Stimulated activated CD4-positive, alpha-beta T cell treated with anti-CD3 and anti-CD28 coated beads, Interleukin-1b, Interleukin-23, amount 100 ng/mL, for 24 hours (primary cell): Measurements from ENCODE around the gene WDFY3.

Experiments
- DNase-seq, 4 experiments: peaks; one replicate each; pipeline ENCODE4 v3.0.0-alpha.2; 2020; ENCODE audit warnings: low read depth in 4 of 4, low spot score in 1 of 4

Gene WDFY3

DNA sequence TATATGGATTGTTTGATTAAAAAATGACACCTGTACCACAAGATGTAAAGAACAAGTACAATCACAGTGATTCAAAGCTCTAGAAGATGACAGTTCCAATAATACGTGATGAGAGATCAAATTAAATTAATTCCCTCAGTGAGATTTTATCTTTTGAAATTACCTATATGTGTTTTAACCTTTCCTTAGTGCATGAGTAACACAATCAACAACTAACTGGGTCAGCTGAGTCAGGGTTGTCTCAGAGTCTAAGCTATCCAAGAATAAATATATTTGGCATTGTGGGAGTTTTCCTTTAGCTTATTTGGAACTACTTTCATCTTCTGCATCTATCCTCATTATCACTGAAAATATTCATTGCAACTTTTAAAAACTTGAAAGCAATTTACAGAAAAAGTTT, 162.8 kb downstream of the WDFY3 start:
- DNase-seq: no peak

DNA sequence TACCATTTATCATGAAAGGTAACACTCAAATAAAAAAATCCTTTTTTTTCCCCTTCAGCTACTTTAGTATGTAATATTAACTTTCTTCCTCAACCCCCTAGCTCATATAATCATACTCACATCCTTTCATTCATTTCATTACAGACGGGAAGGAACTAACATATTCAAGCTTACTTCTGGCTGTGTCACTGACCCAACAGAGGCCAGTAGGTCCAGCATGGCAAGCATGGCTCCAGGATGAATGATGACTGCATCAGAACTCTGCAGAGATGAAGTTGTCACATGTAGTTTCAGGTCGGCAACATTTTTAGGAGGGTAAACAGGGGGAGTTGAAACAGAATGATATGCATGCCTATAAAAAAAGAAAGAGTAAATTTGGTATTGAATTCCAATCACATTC, 163.4 kb downstream of the WDFY3 start:
- no peak for DNase-seq

DNA sequence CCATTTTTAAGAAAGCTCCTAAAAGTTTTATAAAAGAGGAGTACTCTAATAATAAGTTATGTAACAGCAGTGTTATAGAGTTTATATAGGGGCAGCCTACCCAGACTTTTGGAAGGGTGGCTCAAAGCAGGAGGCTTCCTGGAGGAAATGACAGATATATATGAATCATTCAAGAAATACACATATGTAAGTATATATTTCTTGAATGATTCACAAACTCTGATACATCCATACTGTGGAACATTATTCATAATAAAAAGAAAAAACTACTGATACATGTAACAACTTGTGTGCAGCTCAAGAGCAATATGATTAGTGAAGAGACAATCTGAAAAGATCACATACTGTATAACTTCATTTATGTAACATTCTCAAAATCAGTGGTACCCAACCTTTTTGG, 166.2 kb downstream of the WDFY3 start:
- DNase-seq: no peak

DNA sequence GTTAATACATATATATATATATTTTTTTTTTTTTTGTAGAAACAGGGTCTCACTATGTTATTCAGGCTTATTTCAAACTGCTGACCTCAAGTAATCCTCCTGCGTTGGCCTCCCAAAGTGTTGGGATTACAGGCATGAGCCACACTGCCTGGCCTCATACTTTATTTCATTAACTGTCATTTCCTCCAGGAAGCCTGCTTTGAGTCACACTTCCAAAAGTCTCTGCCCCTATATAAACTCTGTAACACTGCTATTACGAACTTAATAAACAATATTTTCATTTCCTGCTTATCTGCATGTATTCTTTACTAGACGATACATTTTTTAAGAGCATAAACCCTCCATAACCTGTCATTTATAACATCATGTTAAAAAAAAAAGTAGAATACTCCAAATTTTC, 167.2 kb downstream of the WDFY3 start:
- no peak for DNase-seq

DNA sequence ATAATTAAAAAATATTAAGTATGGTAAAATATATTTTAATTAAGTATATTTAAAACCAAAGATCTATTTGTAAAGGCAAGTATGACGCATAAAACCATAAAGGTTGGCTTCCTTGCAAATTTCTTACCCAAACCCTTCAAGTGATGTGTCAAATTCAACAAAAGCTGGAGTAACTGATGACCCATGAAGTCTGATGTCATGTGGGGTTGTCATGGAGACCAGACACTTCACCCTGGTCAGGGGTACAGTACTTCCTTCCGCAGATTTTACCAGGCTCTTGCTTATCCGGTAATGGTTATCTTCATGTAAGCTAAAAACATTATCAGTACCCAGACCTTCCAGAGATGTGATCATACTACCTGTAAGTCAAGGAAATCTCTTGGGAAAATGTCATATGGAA, 170.1 kb downstream of the WDFY3 start:
- no peak for DNase-seq

DNA sequence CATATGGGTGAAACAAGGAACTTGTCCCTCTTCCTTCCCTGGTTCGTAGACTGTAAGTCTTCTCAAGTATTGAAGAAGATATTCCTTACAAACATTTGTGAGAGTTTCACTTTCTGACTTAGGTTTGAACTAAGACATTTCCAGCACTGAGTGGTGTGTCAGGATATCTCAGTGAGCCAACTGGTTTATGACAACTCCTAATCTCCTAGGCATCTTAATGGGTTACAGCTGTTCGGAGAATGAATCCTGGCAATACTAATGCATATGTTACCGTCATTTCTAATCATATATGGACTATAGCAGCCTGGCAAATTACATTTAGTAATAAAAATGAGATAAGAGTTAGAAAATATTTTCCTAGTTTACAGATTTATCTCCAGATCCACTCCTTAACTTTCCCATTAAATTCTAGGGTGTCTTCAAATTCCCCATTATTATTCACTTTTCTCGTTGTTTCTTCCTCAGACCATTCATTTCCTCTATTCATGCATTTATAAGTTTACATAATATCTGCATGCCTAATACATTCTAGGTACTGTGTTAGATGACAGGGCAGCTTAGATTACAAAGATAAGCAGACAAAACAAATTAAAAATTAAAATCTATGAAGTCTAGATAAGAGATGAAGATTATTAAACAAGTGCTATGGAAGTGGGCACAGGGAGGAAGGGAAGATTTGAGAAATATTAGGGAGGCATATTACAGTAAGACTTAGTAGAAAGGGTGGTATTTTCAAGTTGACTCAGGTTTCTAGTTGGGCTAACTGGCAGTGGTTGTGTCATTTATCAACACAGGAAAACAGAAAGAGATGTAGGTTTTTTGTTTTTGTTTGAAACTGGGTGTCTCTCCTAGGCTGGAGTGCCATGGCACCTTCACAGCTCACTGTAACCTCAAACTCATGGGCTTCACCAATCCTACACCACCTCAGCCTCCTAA, 173.9 kb downstream of the WDFY3 start:
- no peak for DNase-seq

DNA sequence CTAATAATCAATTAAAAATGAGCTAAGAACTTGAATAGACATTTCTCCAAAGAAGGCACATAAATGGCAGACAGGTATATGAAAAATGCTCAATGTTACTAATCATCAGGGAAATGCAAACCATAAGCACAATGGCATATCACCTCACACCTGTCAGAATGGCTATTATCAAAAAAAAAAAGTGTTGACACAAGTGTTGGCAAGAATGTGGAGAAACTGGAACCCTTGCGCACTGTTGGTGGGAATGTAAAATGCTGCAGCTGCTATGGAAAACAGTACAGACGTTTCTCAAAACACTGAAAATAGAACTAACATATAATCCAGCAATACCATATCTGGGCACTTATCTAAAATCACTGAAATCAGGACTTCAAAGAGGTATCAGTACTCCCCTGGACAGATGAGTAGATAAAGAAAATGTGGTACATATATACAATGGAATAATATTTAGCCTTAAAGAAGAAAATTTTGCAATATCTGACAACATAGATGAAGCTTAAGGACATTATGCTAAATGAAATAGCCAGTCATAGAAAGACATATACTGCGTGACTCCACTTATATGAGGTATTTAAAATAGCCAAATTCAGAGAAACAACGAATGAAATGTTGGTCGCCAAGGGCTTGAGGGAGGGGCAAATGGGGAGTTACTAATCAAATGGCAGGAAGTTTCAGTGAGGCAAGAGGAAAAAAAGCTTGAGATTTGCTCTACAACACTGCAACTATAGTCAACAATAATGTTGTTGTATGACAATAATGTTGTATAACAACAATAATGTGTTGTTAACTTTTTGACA, 175.5 kb downstream of the WDFY3 start:
- DNase-seq: no peak

DNA sequence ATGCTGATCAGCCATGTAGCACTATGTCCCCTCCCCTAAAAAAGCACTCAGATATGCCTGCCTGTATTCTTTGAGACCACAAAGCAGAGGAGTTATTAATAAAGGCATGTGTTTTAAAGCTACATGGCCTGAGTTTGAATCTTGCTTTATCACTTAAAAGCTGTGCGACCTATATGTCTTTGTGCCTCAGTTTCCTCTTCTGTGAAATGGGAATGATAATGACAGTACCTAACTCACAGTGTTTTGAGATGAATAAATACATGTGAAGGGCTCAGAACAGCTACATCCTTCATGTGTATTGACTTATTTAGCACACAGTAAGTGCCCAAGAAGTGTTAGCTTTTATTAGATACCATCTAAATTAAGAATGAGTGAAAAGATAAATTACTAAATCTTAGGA, 180.0 kb downstream of the WDFY3 start:
- DNase-seq: no peak

DNA sequence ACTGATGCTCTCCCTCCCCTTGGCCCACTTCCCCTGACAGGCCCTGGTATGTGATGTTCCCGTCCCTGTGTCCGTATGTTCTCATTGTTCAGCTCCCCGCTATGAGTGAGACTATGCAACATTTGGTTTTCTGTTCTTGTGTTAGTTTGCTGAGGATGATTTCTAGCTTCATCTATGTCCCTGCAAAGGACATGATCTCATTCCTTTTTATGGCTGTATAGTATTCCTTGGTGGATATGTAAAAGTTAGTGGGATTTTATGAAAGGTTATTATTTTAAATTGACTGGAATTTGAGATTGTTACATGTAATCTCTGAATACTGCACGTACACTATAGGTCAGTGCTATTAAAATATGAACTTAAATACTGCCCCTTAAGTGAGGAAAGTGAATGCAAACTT, 184.0 kb downstream of the WDFY3 start:
- DNase-seq: no peak

DNA sequence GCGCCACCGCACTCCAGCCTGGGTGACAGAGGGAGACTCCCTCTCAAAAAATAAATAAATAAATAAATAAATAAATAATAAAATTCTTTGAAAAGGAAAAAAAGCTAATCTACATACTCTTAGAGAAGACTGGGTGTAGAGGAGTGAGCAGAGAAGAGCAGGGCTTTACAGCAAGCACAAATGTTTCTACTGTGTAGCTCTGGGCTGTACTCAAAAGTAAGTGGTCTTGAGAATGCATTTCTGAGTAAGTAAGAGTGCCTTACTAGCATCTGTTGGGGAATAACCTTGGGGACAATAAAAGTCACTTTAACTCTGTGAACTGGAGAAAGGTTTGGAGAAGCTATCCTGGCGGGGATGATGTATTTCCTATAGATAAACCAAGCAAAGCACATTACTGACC, 185.8 kb downstream of the WDFY3 start:
- DNase-seq: no peak

DNA sequence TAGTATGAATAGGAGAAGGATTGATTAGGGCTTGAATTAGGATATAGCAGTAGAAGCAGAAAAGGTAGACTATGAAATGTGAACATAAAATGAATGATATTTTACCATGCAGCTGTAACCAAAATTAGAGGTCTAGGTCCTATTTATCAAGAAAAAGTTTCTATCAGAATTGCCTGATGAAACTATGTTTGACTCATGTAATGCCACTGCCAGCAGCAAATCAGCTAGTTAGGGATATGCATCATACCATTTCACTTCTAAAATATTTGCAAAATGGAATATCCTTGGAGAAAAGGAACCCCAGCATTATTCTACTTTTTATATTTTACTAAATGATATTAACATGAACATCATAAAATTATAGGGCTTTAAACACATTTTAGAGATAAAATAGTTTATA, 188.4 kb downstream of the WDFY3 start:
- DNase-seq: no peak

DNA sequence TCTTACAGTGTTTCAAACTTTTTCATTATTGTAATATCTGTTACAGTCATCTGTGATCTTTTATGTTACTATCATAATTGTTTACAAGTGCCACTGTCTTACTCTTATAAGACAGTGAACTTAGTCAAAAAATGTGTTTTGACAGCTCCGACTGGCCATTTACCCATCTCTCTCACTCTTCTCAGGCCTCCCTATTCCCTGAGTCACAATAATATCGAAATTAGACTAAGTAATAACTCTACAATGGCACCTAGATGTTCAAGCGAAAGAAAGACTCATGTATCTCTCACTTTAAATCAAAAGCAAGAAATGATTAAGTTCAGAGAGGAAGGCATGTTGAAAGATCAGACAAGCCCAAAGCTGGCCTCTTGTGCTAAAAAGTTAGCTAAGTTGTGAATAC, 199.3 kb downstream of the WDFY3 start:
- no peak for DNase-seq

DNA sequence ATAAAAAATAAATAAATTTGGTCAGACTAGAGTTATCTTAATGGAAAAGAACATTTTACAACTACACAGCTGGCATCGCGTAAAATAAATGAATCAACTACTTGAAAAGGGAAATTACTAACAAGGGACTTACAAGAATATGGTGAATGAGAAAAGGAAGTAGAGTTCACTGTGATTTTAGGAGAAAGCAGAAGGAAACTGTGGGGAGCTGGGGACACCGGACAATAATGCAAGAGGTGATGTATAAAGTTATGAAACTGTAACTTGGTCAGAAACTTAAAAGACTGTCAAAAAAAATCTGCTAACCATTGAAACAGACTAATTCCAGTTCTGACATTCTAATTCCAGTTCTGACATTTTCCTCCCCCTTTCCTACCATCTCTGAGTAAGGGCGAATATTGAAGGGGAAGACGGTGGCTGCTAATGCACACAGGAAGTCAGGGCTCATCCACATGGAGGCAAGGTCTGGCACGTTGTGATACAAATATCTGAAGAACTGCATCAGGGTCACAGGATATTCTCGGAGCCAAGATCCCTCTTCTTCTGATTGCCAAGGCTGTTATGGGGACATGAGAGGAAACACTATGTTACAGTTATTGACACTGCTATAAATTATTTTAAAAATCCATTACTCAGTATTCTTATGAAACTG, 213.0 kb downstream of the WDFY3 start:
- DNase-seq: no peak

DNA sequence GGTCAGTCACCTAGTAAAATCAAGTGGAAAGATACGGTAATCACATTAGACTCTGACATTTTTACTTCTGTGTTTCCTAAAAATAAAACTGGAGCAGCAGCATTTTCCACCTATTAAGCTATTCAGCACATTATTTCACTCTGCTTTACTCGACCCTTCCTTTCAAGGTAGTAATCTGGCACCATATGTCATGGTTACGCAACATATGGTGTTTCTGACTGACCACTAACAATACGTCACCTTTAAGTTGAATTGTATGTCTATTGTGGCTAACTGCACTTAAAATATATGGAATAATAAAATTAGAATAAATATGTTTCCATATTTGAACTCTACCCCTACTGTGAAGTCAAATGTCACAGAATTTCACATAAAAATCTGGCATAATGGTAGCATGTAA, 214.8 kb downstream of the WDFY3 start:
- DNase-seq: no peak

DNA sequence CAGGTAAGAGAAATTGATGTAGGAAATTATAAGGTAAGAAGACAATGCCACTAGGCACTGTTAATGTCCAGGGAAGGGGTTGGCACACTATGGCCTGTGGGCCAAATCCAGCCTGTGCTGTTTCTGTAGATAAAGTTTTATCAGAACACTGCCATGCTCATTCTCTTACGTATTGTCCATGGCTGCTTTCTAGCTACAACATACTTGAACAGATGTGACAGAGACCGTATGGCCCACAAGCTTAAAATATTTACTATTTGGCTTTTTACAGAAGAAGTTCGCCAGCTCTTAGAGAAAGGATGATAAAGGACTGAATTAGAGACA, 215.6 kb downstream of the WDFY3 start:
- DNase-seq: no peak

DNA sequence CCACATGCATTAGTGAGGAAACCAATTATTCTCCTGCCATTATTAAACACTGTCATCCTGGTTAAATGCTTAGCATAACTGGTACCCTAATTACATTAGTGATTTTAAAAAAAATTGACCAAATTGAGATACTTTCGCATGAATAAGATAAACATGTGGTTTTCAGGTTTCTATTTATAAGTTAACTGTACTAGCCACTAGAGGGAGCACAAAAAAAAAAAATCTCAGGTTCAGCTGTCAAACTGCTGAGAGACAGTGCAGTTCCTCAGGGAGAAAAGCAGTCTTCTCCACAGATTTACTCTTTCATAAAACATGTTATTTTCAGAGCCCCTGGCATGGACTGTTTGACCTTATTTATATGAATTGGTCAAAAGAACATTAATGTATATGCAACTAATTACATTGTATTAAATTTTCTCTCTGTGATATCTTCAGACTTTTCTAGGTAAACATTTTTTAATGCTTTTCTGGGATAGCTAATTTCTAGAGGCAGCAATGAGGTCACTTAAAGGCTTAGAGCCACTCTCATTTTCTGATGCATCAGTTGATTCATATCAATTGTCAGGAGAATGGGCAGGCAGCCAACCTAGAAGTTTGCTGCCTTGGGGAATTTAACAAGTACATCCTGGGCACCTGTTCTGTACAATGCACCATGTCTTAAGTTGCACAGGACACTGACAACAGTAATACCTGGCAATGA, 216.1 kb downstream of the WDFY3 start:
- DNase-seq: no peak

DNA sequence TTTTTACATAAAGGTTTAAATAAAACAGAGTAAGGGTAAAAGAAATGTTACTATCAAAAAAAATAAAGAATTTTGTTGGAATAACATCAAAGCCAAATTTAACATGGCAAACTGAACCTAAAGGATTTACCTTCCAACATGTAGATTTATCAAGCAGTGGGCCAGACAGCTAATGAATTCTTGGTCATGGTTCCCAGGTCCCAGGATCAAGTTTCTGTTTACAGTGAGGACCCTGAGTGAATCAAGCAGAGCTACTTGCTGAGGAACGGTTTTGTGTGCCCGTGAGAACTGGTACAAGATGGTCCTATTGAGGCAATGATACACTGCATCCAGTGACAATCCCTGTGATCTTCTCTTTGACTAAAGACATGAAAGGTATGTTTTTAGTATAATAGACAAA, 226.4 kb downstream of the WDFY3 start:
- no peak for DNase-seq

DNA sequence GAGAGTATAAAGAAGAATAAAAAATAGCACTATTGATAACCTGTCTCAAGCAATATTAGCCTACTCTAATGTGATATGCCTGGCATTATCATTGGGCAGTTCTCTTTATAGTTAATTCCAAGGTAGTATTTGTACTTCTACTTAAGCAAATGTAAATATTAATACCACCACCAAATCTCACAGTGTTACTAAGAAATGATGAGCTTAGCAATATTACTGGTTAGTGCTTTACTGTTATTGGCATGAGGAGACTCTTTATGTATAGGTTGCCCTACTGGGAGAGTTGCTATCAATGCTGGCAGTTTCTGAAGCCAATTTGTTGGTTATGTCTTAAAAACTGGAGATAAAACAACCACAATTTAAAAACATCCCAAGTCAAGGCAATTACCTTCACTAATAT, 227.9 kb downstream of the WDFY3 start:
- no peak for DNase-seq

DNA sequence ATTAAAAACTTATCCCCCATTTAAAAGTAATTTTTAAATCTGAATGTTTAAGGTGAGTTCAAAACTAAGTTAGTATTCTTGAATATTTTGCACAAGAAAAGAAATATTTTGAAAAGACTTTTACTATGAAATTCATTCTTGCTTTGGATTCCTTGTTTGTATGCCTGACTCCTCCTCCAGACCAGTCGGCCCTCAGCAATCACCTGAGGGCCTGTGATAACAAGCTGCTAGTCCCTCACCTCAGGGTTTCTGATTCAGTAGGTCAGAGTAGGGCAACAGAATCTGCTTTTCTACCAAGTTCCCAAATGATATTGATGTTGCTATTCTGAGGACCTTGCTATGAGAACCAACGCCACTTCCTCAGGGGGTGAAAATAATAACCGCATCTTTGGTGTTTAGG, 228.8 kb downstream of the WDFY3 start:
- DNase-seq: no peak

DNA sequence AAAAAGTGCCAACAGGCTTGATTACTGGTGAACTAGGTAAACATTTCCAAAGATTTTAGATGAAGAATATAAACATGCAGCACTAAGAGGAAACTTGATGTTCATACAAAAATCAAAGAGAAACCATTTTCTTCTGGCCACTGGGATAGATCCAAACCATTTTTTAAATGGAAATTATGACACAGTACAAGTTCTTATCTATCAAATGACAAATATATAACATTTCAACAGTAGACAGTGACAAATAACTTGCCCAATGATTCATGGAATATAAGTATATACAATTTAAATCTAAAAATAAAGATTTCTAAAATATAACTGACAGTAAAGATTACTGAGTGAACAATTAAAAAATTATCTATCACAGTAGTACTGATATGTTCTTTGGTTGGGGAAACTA, 232.5 kb downstream of the WDFY3 start:
- no peak for DNase-seq

DNA sequence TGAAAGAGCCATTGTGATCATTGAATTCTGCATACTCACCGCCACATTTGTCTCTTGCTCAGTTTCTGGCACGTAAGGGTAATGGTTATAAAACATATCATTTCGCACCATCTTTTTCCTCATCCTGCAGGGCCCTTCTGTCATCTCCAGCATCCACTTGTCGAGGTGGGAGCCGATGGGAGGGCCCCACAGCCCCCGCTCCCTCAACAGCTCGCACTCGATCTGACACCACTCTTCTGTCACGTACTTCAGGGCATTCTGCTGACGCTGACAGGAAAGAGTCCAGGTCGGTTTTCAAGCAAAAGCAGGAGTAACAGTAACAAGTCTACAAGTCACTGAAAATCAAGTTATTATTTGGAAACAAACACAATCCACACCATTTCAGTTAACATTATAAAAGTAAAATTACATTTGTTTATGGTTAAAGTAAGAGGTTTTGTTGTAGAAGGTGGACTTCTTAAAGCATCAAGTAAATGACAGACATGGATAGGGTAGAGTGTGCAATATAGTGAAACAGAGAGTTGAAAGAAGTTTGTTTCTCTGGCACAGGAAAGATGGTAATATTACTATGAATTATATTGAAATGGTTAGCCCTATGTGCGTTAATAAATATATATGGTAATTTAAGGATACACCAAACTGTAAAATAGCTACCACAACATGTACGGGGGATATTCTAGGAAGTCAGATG, 233.0 kb downstream of the WDFY3 start:
- DNase-seq: no peak
